Esophagus squamous epithelium (tissue), 5 donors: ENCODE results near the gene FILIP1L. TPM values are rescaled to one million over a fixed set of nuclear protein-coding genes. Genes with fewer than 3 reads are reported as not detected.
A peak's percentile ranks its signal among the peaks of the same experiment; 100 is the strongest.

Experiments used
- DNase-seq: peaks from one replicate; lab custom pipeline; 2025; lab: John Stamatoyannopoulos, UW
- H3K27ac ChIP-seq, 4 donors: fragments of 200-600 bp; sonication (generic); one replicate each; pipeline ENCODE4 v1.5.1; 2016 to 2019; ENCODE audit warnings: mild to moderate bottlenecking in 1 of 4
- H3K27me3 ChIP-seq, 4 donors: fragments of 200-600 bp; sonication (generic); 1 replicate in 3 of 4; 2 replicates in 1 of 4; pipeline versions ENCODE4 v1.5.1 to v1.6.0; 2017 to 2021; ENCODE audit warnings: antibody characterized with exemption in 1 of 4
- H3K36me3 ChIP-seq, 3 donors: fragments of 200-600 bp; sonication (generic); one replicate each; pipeline ENCODE4 v1.5.1; 2016 to 2019
- H3K4me1 ChIP-seq, 3 donors: fragments of 200-600 bp; sonication (generic); one replicate each; pipeline ENCODE4 v1.5.1; 2017 to 2019
- H3K4me3 ChIP-seq, 4 donors: fragments of 200-600 bp; sonication (generic); 1 replicate in 3 of 4; 2 replicates in 1 of 4; pipeline ENCODE4 v1.5.1; 2016 to 2019; ENCODE audit warnings: mild to moderate bottlenecking in 2 of 4, moderate library complexity in 1 of 4
- H3K9me3 ChIP-seq, 3 donors: fragments of 200-600 bp; sonication (generic); one replicate each; pipeline ENCODE4 v1.5.1; 2016 to 2019
- POLR2A ChIP-seq, 4 donors: fragments of 450-650 bp; IDR thresholded peaks; one replicate each; pipeline ENCODE4 v1.6.1; 2017; ENCODE audit warnings: antibody characterized with exemption in 4 of 4, mild to moderate bottlenecking in 4 of 4, moderate library complexity in 3 of 4
- WGBS, 2 donors: methylation state at CpG; one replicate each; pipeline ENCODE4 v1.1.5; 2018; 5-methylcytosine and 5-hydroxymethylcytosine counted together
- intact Hi-C: fragments of 100-400 bp; cut with DNase I; formaldehyde crosslinking; loops from one replicate; pipeline ENCODE4 v1.15.0; 2022
- total RNA-seq, 4 donors: library from RNA; depleted of rRNA; stranded (reverse); fragments of >200 nt; gene quantifications; one replicate each; pipeline ENCODE4 v1.1.0, GENCODE V29; 2016
- TF ChIP-seq, protein P1 (sequence below), 6 experiments: fragments of 450-650 bp in 4 of 6; fragments of 200-600 bp in 2 of 6; sonication (generic) in 2 of 6; IDR thresholded peaks; one replicate each; pipeline ENCODE4 v1.5.1; 2016 to 2019; ENCODE audit warnings: antibody characterized with exemption in 6 of 6, mild to moderate bottlenecking in 4 of 6, moderate library complexity in 4 of 6
- donor health status: DM: yes; HTN: yes; CAD: no.

The FILIP1L gene
- total RNA-seq, 4 donors from 2014 or later: 2.5 to 23.5 (median 10.7) TPM

GRCh38 chr3:100110162-100110561 lies 4.1 kb downstream of the FILIP1L start:
- TF ChIP-seq, protein P1, sequence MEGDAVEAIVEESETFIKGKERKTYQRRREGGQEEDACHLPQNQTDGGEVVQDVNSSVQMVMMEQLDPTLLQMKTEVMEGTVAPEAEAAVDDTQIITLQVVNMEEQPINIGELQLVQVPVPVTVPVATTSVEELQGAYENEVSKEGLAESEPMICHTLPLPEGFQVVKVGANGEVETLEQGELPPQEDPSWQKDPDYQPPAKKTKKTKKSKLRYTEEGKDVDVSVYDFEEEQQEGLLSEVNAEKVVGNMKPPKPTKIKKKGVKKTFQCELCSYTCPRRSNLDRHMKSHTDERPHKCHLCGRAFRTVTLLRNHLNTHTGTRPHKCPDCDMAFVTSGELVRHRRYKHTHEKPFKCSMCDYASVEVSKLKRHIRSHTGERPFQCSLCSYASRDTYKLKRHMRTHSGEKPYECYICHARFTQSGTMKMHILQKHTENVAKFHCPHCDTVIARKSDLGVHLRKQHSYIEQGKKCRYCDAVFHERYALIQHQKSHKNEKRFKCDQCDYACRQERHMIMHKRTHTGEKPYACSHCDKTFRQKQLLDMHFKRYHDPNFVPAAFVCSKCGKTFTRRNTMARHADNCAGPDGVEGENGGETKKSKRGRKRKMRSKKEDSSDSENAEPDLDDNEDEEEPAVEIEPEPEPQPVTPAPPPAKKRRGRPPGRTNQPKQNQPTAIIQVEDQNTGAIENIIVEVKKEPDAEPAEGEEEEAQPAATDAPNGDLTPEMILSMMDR (IDR thresholded peaks at IDR 0.05): no peak
- no peak for TF ChIP-seq POLR2A (IDR thresholded peaks at IDR 0.05)
- no peaks in the 10 kb centered on the region for H3K9me3 ChIP-seq
- WGBS, 2 donors: 64 to 72% methylated on average over 1 of the region's 1 CpG
- H3K36me3 ChIP-seq: no peaks in the 10 kb centered on the region
- no peak overlapping the region for H3K27ac ChIP-seq
- intact Hi-C loops: no loop called here
- no peak for DNase-seq
- H3K27me3 ChIP-seq: no peaks in the 10 kb centered on the region
- peaks cover 0 to 42% (median 26%) of the 10 kb centered on the region in 3 donors for H3K4me1 ChIP-seq
- H3K4me3 ChIP-seq: no peak overlapping the region

DNA sequence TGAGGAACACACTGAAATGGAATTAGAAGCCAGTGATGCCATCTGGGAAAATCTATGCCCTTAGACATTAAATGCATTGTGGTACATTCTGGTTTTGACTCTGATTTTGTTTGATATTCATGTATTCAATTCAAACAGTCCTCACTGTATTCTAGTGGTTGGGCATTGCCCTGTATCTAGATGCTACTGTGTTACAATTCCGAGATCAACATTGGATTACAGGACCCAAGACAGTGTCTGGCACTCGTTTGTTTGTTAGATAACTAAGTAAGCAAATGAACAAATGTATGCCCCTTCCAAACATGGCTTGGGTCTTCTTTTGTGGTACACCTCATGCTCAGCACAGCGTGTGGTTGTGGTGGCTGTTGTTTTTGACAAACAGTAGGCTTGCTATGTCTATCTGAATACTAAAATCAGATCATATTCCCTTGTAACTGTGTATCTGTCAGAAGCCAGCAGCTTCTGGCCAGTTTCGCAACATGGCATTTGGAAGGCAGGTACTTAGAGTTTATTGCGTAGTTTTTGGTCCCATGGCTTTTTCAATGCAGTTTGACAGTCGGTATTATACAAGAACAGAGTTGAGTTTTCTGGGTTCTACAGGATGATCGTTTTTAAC lies 5.7 kb downstream of the FILIP1L start:
- no peaks in the 10 kb centered on the region for H3K9me3 ChIP-seq
- peak overlapping the region in 1 of 4 donors; percentile 10 for H3K27ac ChIP-seq
- intact Hi-C loops: no loop called here
- no peaks in the 10 kb centered on the region for H3K27me3 ChIP-seq
- DNase-seq: no peak
- H3K4me1 ChIP-seq: peaks cover 0 to 49% (median 27%) of the 10 kb centered on the region in 3 donors
- 86% methylated on average over 7 of the region's 7 CpGs for WGBS, 2 donors
- H3K36me3 ChIP-seq: no peaks in the 10 kb centered on the region
- H3K4me3 ChIP-seq: no peak overlapping the region
- TF ChIP-seq, protein P1 (IDR thresholded peaks at IDR 0.05): no peak
- TF ChIP-seq POLR2A (IDR thresholded peaks at IDR 0.05): no peak

GRCh38 chr3:100107221-100107814 lies 7.0 kb downstream of the FILIP1L start:
- no peak for TF ChIP-seq POLR2A (IDR thresholded peaks at IDR 0.05)
- TF ChIP-seq, protein P1 (IDR thresholded peaks at IDR 0.05): no peak
- intact Hi-C loops: no loop called here
- H3K4me1 ChIP-seq: peaks cover 0 to 49% (median 27%) of the 10 kb centered on the region in 3 donors
- 14 to 35% methylated on average over 4 of the region's 4 CpGs for WGBS, 2 donors
- DNase-seq: no peak
- H3K27ac ChIP-seq: peak overlapping the region in 3 of 4 donors; percentile 11 to 33 (median 14)
- H3K4me3 ChIP-seq: no peak overlapping the region
- no peaks in the 10 kb centered on the region for H3K27me3 ChIP-seq
- H3K9me3 ChIP-seq: no peaks in the 10 kb centered on the region
- H3K36me3 ChIP-seq: no peaks in the 10 kb centered on the region

- no peaks in the 10 kb centered on the region for H3K36me3 ChIP-seq
- intact Hi-C loops: no loop called here
- H3K4me1 ChIP-seq: peaks cover 0 to 49% (median 27%) of the 10 kb centered on the region in 3 donors
- H3K27me3 ChIP-seq: no peaks in the 10 kb centered on the region
- no peak overlapping the region for H3K4me3 ChIP-seq
- TF ChIP-seq, protein P1 (IDR thresholded peaks at IDR 0.05): no peak
- no peak for TF ChIP-seq POLR2A (IDR thresholded peaks at IDR 0.05)
- DNase-seq: no peak
- peak overlapping the region in 2 of 4 donors; percentile 14 to 33 for H3K27ac ChIP-seq
- H3K9me3 ChIP-seq: no peaks in the 10 kb centered on the region
Observed at GRCh38 chr3:100106531-100107141, 7.7 kb downstream of the FILIP1L start.

DNA sequence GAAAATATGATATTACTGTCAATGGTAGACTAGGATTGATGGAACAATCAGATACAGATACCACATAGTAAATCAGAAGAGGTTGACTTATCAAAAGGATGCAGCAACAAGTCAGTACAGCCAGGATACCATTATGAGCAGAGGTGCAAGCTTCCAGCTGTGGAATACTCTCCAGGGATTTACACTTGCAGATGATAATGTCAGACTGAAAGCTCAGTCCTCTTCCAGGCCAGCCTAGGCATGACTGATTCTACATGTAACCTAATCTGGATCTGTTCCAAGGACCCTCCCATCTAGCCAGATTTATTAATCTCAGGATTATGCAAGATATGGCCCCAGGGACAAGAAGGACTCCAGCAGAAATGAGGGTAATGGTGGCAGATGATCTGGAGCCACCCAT lies 8.2 kb downstream of the FILIP1L start:
- no peak for DNase-seq
- Histone ChIP-seq H3K4me1 (peaks cover 0 to 49% (median 27%) of the 10 kb centered on the region in 3 donors), H3K4me3 (no peak overlapping the region), H3K9me3 (no peaks in the 10 kb centered on the region), H3K27ac (peak overlapping the region in 1 of 4 donors; percentile 14), H3K27me3 (no peaks in the 10 kb centered on the region), H3K36me3 (no peaks in the 10 kb centered on the region)
- intact Hi-C loops: no loop called here
- no peak for TF ChIP-seq POLR2A (IDR thresholded peaks at IDR 0.05)
- TF ChIP-seq, protein P1 (IDR thresholded peaks at IDR 0.05): no peak
